Skin epidermis (tissue), 12 donors: ENCODE results near the gene SCAMP5.

Experiments used
- H3K27ac ChIP-seq, 21 experiments: fragments of 200-600 bp; sonication (generic) in 11 of 21; one replicate each; pipeline ENCODE4 v1.5.0; 2020; ENCODE audit warnings: mild to moderate bottlenecking in 3 of 21, inconsistent platforms in 2 of 21, moderate library complexity in 2 of 21
- H3K4me3 ChIP-seq, 7 experiments: fragments of 200-600 bp; sonication (generic) in 2 of 7; one replicate each; pipeline ENCODE4 v1.5.0; 2020; ENCODE audit warnings: inconsistent platforms in 2 of 7, mild to moderate bottlenecking in 2 of 7, moderate library complexity in 1 of 7

SCAMP5 gene

DNA sequence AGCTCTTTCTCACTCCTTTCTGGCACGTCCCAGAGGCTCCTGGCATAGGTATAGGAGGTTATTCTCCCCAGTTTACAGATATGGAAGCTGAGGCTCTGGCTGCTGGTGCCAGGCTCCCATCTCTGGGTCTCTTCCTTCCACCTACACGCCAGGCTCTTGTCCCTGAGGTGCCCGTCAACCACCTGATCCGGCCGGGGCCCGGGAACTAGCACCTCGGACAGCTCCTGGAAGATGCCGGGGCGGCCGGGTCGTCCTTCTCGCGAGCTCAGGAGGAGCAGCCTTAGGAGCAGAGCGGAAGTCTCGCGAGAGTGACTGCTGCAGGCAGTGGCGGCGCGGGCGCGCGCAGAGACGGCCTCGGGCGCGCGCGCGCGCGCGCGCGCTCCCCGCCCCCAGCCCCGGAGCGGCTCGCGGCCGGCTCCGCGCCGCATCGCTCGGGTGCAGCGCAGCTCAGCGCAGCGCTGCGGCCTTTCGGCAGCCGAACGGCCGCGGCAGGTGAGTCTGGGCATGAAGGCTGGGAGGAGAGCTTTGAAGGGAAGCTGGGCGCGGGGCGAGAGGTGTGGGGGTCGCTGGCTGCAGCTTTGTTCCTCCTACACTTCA, at the start of gene SCAMP5:
Gene SCAMP5 (plus strand): TSS at position 382 of the 597 bp plus-strand sequence. CDS start 16,277 bp downstream, outside the sequence.
- peak within 1 kb of the TSS; percentile 43 to 70 (median 52) for H3K4me3 ChIP-seq
- H3K27ac ChIP-seq, result peak within 1 kb of the TSS in 4 of 21 experiments; percentile 38 to 58 (median 45)

DNA sequence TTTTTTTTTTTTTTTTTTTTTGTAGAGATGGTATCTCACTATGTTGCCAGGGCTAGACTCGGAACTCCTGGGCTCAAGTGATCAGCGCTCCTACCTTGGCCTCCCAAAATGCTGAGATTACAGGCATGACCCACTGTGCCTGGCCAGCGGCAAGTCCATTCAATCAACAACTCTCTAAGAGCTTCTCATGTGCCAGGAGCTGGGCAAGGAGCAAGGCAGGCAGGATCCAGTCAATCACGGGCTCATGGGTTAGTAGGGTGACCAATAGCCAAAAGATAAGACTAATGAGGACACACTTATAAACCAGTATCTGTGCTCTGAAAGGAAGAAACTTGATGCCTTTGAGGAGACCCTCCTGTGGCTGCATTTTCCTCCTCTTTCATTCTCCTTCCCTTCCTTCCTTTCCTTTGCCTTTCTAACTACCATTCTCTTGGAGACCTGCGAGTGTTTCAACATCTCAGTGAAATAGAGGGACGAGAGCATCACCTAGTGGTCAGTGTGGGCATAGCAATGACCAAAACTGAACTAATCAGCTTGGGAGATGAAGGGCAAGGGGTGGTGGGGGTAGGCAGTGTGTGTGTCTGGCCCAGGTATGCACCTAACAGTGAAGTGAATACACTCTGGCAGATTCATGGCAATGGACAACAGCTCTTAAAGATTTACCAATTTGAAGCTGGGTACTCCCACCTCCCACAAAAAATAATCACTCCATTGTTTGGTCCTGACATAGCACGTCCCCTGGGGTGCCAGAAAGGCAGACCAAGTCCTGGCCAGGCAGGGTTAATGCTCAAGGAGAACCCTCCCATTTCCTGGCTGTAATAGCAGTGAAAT, 45.1 kb upstream of the SCAMP5 start:
- Histone ChIP-seq H3K27ac (peak overlapping the region in 1 of 21 experiments; percentile 1), H3K4me3 (no peak overlapping the region)

DNA sequence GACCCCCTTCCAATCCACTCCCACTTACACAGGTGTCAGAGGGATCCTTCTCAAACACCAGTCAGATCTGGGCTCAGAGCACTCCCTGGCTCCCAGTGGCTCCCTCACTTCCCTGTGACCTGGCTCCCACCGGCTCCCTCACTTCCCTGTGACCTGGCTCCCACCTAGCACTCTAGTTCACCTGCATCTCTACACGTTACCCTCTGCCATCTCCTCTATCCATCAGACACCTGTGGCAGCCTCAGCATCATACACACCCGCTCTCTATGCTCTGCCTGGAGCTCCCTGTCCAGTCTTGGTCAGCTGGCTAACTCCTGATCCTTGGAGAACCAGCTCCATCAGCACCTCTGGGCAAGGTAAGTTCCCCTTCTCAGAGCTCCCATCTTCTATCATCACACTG, 44.4 kb upstream of the SCAMP5 start:
- H3K27ac ChIP-seq, result no peak overlapping the region
- H3K4me3 ChIP-seq, result no peak overlapping the region

GRCh38 chr15:74954515-74954914, 40.8 kb upstream of the SCAMP5 start:
- H3K27ac ChIP-seq, result no peak overlapping the region
- no peak overlapping the region for H3K4me3 ChIP-seq

DNA sequence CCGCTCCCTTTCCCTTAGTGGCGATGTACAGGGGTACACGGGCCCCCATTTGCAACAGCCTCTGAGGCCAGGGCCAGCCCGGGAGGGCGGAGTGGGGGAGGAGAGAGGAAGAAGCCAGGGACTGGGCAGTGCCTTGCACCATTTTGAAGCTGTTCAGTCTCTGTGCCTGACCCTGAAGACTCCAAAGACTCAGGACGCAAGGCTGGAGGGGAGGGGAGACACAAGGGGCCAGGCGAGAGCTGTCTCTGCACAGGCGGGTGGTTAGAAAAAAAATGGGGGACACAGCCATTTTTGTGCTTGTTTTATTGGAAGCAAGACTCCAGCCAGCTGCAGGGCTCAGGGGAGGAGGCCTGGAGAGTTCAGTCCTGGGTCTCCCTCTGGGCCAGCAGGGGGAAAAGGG, 40.3 kb upstream of the SCAMP5 start:
- no peak overlapping the region for H3K27ac ChIP-seq
- H3K4me3 ChIP-seq, result peak overlapping the region in 1 of 7 experiments; percentile 50

DNA sequence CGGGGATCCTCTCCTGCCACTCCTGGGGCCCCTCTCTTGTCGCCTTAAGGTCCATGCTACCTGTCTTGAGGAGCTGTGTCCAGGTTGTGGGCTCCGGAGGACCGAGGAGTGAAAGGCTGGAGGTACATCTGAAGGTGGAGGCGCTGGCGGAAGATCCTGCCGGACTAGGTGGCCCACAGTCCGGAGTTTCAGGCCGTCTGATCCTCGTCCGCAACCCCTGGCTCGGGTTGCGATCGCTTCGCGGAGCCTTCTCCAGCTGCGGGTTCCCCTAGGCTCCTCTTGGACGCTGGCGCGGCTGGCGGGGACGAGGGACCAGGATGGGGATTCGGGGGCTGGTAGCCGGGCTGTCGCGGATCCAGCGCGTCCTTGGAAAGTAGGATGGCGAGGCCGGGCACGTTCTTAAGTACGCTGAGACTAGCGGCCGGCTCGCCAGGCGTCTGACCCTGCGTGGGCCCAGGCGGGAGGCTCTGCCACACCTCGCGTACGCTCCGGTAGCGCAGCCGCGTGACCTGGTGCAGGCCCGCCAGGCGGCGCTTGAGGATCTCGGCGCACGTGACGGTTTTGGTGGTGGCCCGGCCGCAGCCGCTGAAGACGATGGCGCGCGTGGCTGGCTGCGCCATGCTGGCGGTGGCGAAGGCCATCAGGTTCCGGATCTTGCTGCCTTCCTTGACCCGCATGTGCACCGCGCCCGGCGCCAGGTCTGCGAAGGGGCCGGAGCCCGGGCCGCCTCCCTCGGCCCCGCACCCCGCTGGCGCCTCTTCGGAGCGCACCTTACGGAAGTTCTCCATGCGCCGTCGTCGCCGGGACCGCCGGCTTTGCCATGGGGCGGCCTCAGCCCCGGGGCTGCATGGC, 39.3 kb upstream of the SCAMP5 start:
- Histone ChIP-seq H3K27ac (peak overlapping the region; percentile 25 to 84 (median 65)), H3K4me3 (peak overlapping the region; percentile 39 to 64 (median 58))

- Histone ChIP-seq H3K27ac (peak within 1 kb of the TSS; percentile 26 to 84 (median 65)), H3K4me3 (peak within 1 kb of the TSS; percentile 39 to 64 (median 58))
Measured at GRCh38 chr15:74956648-74957475, 38.5 kb upstream of the SCAMP5 start, which contains the start of gene RPP25. RPP25 (minus strand) TSS chr15:74956772; CDS start chr15:74956583, 189 bp downstream.

DNA sequence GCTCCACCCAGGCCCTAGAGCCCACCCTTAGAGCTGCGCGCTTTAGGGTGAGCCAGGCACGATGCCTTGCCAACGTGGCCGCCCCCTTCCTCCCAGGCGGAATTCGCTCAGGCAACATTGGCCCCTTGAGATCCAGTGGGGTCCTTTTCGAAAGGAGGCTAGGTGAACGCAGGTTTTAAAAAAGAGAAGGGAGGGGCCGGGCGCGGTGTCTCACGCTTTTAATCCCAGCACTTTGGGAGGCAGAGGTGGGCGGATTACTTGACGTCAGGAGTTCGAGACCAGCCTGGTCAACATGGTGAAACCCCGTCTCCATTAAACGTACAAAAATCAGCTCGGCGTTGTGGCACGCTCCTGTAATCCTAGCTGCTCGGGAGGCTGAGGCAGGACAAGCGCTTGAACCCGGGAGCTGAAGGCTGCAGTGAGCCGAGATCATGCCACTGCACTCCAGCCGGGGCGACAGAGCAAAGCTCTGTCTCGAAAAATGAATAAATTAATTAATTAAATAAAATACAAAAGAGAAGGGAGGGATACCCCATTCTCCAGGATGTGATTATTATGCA, 37.8 kb upstream of the SCAMP5 start:
- Histone ChIP-seq H3K27ac (peak overlapping the region in 19 of 21 experiments; percentile 26 to 84 (median 71)), H3K4me3 (peak overlapping the region; percentile 39 to 64 (median 58))

- peak overlapping the region in 10 of 21 experiments; percentile 18 to 81 (median 65) for H3K27ac ChIP-seq
Measured at GRCh38 chr15:74958320-74958907, 36.9 kb upstream of the SCAMP5 start.

DNA sequence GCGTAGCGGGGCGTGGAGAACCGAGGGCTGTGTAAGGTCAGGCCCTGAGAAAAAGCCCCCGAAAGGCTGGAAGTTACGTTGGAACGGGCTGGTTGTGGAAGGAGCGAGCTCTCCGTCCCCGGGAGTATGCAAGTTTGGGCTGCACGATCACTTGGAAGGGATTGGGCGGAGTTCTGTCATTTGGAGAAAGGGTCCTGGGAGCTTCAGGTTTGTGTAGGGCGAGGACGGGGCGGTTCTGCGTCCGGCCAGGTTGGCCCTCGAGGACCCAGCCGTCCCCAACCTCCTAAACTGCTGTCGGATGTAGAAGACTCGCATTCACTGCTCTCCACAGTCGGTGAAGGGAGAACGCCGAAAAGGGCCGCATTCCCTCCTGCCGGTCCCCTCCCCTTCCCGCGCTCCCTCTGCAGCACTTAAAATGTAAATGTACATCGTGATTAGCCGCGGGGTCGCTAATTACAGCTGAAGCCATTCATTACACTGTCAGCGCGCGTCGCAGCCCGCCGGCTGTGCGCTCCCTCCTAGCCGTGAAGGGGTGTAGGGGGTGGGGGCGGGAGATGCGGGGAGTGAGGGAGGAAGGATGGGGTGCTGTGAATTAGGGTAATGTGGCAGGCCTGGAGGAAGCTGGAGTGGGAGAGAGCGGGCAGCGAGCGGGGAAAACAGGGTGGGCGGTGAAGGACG, 36.3 kb upstream of the SCAMP5 start:
- Histone ChIP-seq H3K4me3 (peak overlapping the region; percentile 6 to 63 (median 58)), H3K27ac (peak overlapping the region in 9 of 21 experiments; percentile 18 to 81 (median 65))

More at GRCh38 chr15:74958320-74958907, 36.9 kb upstream of the SCAMP5 start:
- H3K4me3 ChIP-seq, result peak overlapping the region; percentile 6 to 63 (median 58)

DNA sequence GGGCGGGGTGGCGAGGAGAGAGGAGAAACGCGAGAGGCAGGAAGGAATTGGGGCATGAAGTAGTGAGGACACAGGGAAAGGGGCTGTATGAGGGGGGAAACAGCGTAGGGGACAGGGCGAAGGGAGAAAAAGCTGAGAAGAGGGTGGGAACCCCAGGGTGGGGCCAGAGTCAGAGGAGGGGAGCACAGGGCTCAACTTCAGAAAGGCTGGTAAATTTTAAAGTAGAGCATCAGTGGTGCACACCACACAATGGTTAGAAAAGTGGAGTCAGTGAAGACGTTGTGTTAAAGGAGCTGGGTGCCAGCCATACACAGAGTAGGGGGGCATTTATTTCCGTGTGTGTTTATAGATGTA, 35.8 kb upstream of the SCAMP5 start:
- Histone ChIP-seq H3K4me3 (peak overlapping the region in 3 of 7 experiments; percentile 39 to 58 (median 58)), H3K27ac (peak overlapping the region in 2 of 21 experiments; percentile 60 to 65)

- no peak overlapping the region for H3K27ac ChIP-seq
- H3K4me3 ChIP-seq, result no peak overlapping the region
Measured at GRCh38 chr15:74960286-74960685, 35.1 kb upstream of the SCAMP5 start.

GRCh38 chr15:74960995-74961588, 34.3 kb upstream of the SCAMP5 start:
- H3K27ac ChIP-seq, result no peak overlapping the region
- H3K4me3 ChIP-seq, result no peak overlapping the region

DNA sequence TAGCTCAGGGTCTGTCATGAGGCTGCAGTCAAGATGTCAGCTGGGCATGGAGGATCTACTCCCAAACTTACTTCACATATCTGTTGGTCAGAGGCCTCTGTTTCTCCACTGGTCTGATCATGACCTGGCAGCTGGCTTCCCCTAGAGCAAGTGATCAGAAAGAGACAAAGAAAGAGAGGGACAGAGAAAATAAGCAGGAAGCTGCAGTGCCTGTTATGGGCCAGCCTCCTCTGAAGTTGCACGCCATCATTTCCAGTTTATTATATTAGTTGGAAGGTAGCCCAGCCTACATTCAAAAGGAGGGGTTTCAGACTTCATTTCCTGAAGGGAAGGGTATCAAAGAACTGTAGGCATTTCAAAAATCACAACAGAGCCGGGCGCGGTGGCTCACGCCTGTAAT, 33.7 kb upstream of the SCAMP5 start:
- Histone ChIP-seq H3K4me3 (no peak overlapping the region), H3K27ac (no peak overlapping the region)

DNA sequence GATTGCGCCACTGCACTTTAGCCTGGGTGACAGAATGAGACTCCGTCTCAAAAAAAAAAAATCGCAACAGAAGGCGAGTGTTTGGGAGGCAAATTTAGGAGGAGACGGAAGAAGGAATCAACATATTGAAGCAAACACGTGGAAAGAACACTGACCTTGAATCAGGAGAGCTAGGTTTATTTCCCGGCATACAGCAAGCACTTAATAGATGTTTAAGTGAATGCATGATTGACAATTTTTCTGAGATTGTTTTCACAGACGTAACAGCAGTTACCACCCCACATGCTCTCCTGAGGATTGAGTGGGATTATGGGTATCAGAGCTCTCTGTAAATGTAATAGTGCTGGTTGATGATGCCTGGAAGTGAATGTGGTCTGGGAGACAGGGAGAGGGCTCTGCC, 33.1 kb upstream of the SCAMP5 start:
- no peak overlapping the region for H3K4me3 ChIP-seq
- no peak overlapping the region for H3K27ac ChIP-seq

DNA sequence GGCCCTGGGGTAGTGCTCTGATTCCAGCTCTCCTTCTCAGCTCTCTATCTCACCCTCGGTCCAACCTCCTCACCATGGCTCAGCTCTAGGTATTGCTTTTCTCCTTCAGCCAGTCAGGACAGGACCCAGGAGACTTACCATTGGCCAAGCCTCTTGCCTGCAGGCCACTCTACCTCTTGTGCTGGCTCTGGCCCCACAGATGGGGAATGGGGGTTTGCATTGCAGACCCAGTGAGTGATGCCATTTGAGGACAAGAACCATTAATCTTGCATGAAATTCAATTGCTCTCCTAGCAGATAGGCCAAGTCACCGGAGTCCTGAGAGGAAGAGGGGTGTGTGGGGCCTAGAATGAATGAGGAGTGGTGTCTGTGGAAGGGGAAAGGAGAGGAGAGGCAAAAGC, 32.7 kb upstream of the SCAMP5 start:
- Histone ChIP-seq H3K4me3 (no peak overlapping the region), H3K27ac (no peak overlapping the region)

- no peak overlapping the region for H3K27ac ChIP-seq
Measured at GRCh38 chr15:74963213-74963612, 32.1 kb upstream of the SCAMP5 start.

More at GRCh38 chr15:74963213-74963612, 32.1 kb upstream of the SCAMP5 start:
- H3K4me3 ChIP-seq, result no peak overlapping the region
